ENCODE data around the gene CYTH3. TPM values are rescaled to one million over a fixed set of nuclear protein-coding genes. Genes with fewer than 3 reads are reported as not detected.

Gene CYTH3
- polyA plus RNA-seq, 1 donor (not counting 4 experiments of a cell fraction or from before 2014, with no cell fraction given) = 28.4 TPM

DNA sequence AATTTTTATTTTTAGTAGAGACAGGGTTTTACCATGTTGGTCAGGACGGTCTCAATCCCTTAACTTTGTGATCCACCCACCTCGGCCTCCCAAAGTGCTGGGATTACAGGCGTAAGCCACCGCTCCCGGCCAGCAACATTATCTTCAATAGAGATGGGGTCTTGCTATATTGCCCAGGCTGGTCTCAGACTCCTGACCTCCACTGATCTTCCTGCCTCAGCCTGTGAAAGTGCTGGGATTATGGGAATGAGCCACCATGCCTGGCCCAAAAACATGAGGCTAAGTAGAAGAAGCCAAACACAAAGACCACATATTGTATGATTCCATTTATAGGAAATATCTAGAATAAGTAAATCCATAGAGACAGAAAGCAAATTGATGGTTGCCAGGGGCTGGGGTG, 19.1 kb upstream of the CYTH3 start:
- H4K20me1 ChIP-seq (ENCODE audit: control insufficient read depth, extremely low read depth, insufficient read depth, low read length) = no peaks in the 10 kb centered on the region
- no peak overlapping the region for H2AFZ ChIP-seq (ENCODE audit: control insufficient read depth, low read length)
- H3K27me3 ChIP-seq (ENCODE audit: control insufficient read depth, extremely low read depth, insufficient read depth, low read length) = no peaks in the 10 kb centered on the region
- H3K4me1 ChIP-seq (ENCODE audit: control insufficient read depth, extremely low read depth, insufficient read depth, low read length) = peaks cover 9% of the 10 kb centered on the region
- no peak overlapping the region for H3K27ac ChIP-seq (ENCODE audit: control insufficient read depth, insufficient read depth, low read length)
- no peak overlapping the region for H3K4me2 ChIP-seq (ENCODE audit: control insufficient read depth, extremely low read depth, insufficient read depth, low read depth, low read length)
- DNase-seq (ENCODE audit: low read depth, low spot score) = no peak
- no peaks in the 10 kb centered on the region for H3K79me2 ChIP-seq (ENCODE audit: control insufficient read depth, insufficient read depth, low read length)
- no peaks in the 10 kb centered on the region for H3K9me1 ChIP-seq (ENCODE audit: control insufficient read depth, extremely low read depth, insufficient read depth, low read length)
- no peak for FAIRE-seq
- no peak for TF ChIP-seq EZH2 (IDR thresholded peaks at IDR 0.05; ENCODE audit: low read length)
- no peak for TF ChIP-seq CTCF (optimal IDR thresholded peaks at IDR 0.05 in 1 of 3, IDR thresholded peaks at IDR 0.05 in 1 of 3, conservative IDR thresholded peaks at IDR 0.05 in 1 of 3; ENCODE audit: extremely low read depth in 1 of 3, insufficient read depth in 2 of 3, low read length in 3 of 3)
- H3K9me3 ChIP-seq (ENCODE audit: control insufficient read depth, low read depth, low read length) = no peaks in the 10 kb centered on the region
- dilution Hi-C loops (cut with MboI; ENCODE audit: extremely low pct_ligation_motif_present, low sequenced_read_pairs) = no loop called here
- H3K36me3 ChIP-seq (ENCODE audit: control insufficient read depth in 2 of 2, extremely low read depth in 1 of 2, insufficient read depth in 2 of 2, low read length in 2 of 2) = no peaks in the 10 kb centered on the region
- no peak overlapping the region for H3K9ac ChIP-seq (ENCODE audit: control insufficient read depth, extremely low read depth, insufficient read depth, low read length)
- H3K4me3 ChIP-seq (ENCODE audit: control insufficient read depth in 2 of 3, extremely low read depth in 1 of 3, insufficient read depth in 2 of 3, low read depth in 1 of 3, low read length in 3 of 3) = no peak overlapping the region

- Histone ChIP-seq H3K79me2 (ENCODE audit: control insufficient read depth, insufficient read depth, low read length) (no peaks in the 10 kb centered on the region), H3K4me3 (ENCODE audit: control insufficient read depth in 2 of 3, extremely low read depth in 1 of 3, insufficient read depth in 2 of 3, low read depth in 1 of 3, low read length in 3 of 3) (no peak overlapping the region), H4K20me1 (ENCODE audit: control insufficient read depth, extremely low read depth, insufficient read depth, low read length) (no peaks in the 10 kb centered on the region), H3K36me3 (ENCODE audit: control insufficient read depth in 2 of 2, extremely low read depth in 1 of 2, insufficient read depth in 2 of 2, low read length in 2 of 2) (no peaks in the 10 kb centered on the region), H3K9me3 (ENCODE audit: control insufficient read depth, low read depth, low read length) (no peaks in the 10 kb centered on the region), H3K27ac (ENCODE audit: control insufficient read depth, insufficient read depth, low read length) (peak overlapping the region; percentile 17), H3K9me1 (ENCODE audit: control insufficient read depth, extremely low read depth, insufficient read depth, low read length) (no peaks in the 10 kb centered on the region), H3K4me2 (ENCODE audit: control insufficient read depth, extremely low read depth, insufficient read depth, low read depth, low read length) (peak overlapping the region; percentile 8), H2AFZ (ENCODE audit: control insufficient read depth, low read length) (peak overlapping the region; percentile 62), H3K9ac (ENCODE audit: control insufficient read depth, extremely low read depth, insufficient read depth, low read length) (peak overlapping the region; percentile 13), H3K4me1 (ENCODE audit: control insufficient read depth, extremely low read depth, insufficient read depth, low read length) (peaks cover 9% of the 10 kb centered on the region), H3K27me3 (ENCODE audit: control insufficient read depth, extremely low read depth, insufficient read depth, low read length) (no peaks in the 10 kb centered on the region)
- DNase-seq (ENCODE audit: low read depth, low spot score) (no peak), FAIRE-seq (peak; percentile 52)
- no peak for TF ChIP-seq CTCF (optimal IDR thresholded peaks at IDR 0.05 in 1 of 3, IDR thresholded peaks at IDR 0.05 in 1 of 3, conservative IDR thresholded peaks at IDR 0.05 in 1 of 3; ENCODE audit: extremely low read depth in 1 of 3, insufficient read depth in 2 of 3, low read length in 3 of 3)
- TF ChIP-seq EZH2 (IDR thresholded peaks at IDR 0.05; ENCODE audit: low read length) = no peak
- dilution Hi-C loops (cut with MboI; ENCODE audit: extremely low pct_ligation_motif_present, low sequenced_read_pairs) = no loop called here
Measured at GRCh38 chr7:6290319-6290741, 17.9 kb upstream of the CYTH3 start.
